ENCODE measurements around the gene RPS6KA2.
A peak's percentile ranks its signal among the peaks of the same experiment; 100 is the strongest.

RPS6KA2 gene

DNA sequence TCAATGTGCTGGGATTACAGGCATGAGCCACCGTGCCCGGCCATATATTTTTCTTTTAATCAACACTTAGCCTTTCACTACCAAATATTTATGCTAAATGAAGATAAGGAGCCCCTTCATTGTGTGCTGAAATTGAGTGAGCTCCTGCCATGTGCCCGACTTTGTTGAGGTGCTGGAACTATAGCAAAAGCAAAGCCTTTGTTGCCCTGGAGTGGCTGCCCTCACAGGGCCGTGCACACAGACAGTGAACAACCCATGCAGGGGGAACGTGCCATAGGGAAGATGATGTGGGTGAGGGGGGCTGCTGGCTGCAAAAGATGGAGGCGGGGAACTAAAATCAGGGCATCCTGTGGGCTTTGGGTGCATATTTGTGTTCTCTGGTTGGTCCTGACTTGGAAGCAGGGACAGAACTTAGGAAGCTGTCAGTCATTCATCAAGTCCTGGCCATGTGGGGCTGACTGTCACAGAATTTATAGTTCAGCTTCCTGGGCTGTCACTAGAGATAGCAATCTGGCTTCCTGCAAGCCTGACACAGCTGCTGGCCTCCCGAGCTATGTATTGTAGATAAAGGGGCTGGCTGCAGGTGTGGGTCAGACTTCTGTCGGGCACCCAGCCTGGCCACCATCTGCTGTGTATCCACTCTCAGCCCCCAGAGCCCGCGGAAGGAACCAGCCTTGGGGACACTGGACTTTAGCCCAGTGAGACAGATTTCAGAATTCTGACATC, 187.5 kb downstream of the RPS6KA2 start:
- DNase-seq: no peak

DNA sequence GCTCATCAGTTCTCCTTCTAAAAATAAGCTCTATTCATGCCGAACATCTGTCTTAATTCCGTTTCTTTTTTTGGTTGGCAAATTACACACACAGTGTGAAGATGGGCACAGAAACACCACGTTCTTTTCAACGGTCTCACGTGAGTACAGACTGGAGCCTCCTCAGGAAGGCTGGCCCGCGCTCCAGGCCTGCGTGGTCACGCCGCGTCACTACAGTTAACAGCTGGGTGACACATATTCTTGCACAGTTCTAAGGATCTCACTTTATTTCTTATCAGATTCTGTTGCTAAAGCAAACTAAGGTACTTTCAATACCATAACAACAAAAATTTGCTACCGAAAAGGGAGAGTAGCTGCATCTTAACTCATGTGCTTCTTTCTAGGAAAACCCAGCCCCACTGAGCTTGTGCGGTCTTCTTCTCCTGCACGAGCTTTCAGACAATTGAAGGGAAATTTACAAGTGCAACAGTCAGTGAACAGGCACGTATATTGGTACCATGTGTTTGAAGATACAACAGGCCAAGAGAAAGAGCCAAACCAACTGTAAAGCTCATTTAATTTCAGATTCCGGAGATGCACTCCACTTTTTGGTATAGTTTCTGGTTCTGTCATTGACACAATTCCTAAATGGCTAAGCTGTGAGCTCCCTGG, 188.7 kb downstream of the RPS6KA2 start:
- no peak for DNase-seq

DNA sequence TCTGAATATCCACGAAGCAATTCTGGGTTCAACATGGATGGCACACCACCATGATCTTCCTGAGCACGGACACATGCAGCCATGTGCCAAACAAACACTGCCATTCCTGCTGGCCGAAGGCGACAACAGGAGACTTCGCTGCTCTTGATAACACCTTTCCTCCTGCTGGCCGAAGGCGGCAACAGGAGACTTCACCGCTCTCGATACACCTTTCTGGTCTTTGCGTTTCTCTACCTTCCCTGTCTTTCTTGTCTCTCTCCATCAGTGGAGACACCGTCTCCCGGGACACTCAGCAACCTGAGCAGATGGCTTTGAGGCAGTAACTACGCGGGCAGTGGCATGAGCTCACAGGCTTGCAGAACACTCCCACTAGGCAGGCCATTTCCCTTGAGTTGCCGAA, 189.4 kb downstream of the RPS6KA2 start:
- no peak for DNase-seq

DNA sequence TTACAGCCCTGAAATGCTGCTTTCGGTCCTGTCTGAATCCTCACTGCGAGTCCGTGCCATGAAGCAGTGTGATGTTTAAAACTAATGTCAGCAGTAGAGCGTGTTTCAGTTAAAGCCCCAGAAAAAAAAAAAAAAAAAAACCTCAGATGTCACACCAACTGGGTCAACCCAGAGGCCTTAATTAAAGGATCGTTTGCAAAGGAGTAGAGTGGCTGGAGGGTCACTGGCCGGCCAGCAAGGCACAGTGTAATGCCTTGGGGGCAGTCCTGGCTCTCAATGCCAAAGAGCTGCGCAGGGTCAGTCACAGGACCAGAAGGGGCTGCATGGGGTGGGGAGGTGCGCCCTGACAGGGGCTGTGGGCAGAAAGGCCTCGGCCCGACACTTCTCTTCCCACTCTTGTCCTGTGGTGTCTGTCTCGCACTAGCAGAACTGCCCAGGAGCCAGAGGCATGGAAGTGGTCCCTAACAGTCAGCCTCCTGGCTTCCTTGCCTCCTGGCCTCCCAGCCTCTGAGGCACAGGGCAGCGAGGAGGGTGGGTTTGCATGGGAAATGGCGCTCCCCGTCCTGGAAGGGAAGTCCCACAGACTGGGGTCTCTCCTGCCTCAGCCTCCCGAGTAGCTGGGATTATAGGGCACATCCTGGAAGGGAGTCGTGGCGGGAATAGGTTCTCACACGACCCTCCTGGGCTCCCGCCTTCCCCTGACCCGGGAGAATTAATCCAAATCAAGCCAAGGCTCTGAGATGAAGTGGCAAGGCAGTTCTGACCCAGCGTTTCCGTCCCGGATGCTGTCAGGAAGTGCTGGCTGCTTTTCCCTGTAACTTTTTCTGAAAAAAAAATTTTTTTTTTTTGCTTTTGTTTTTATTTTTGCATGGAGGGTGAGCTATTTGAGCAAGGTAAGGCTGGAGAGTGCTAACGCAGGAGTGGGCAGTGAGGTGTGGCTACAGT, 190.6 kb downstream of the RPS6KA2 start:
- no peak for DNase-seq

DNA sequence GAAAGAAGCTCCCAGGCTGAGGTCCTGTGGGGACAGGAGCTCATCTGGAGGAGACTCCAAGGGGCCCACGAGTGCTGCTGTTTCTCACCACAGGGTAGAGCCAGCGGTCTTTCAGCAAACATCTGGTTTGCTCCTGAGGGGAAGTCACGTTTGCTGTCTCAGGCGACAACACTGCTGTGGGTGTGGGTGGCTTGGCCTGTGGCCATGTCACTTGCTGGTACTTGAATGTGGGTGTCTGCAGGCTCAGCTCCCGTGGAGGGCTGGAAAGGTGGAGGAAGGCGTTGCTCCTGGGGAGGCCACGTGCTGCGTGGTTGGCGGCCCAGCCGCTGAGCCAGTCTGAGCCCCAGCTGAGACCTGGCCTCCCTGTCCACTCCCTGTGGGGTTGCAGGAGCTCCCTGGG, 191.5 kb downstream of the RPS6KA2 start:
- peak; percentile 65 for DNase-seq

DNA sequence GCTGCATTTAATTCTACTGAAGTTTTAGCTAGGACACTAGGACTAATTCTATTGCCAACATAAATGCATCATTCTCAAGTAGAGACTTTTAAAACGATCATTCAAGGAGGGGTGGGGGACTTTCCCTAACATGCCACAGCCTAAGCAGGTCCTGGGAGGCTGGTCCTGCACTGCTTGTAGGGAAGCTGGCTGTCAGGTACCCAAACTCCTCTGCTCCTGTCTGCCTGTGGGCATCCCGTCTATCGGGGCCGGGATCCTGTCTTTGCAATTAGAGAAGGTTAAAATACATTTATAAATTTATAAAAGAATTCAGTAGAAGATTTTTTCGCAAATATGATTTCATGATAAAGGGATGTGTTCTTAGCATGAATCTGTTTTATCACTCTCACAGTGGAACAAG, 192.7 kb downstream of the RPS6KA2 start:
- no peak for DNase-seq

DNA sequence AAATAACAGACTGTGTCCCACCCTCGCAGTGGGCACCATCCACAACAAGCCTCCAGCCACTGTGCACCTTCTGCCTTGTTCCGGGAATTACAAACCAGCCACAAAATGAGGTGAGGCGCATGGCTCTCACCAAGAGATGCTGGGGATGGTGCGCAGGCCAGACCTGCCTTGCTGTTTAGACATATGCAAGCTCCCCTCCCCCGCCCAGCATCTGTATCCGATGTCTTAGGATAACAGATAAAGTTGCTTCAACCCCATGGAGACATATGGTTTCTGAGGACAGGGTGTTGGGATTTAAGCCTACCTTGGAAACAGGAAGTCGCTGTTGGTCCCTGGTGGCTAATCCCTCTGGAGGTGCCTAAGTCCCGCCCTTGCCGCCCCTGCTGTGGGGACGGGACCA, 194.0 kb downstream of the RPS6KA2 start:
- no peak for DNase-seq

DNA sequence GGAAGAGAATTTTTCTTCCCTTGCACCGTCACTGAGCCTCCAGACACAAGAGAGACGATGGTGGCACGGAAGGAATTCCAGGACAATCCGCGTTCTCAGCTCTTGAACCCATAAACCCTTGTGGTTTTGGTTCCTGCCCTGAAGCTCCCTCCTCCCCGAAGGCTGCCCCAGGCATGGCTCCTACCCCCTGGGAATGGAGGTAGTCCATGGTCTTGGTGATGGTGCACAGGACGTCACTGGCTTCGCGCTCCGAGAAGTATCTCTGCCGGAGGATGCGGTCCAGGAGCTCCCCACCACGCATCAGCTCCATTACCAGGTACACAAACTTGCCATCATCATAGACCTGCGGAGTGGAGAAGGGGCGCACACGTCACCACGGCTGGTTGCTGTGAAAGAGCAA, 196.8 kb downstream of the RPS6KA2 start:
- no peak for DNase-seq

DNA sequence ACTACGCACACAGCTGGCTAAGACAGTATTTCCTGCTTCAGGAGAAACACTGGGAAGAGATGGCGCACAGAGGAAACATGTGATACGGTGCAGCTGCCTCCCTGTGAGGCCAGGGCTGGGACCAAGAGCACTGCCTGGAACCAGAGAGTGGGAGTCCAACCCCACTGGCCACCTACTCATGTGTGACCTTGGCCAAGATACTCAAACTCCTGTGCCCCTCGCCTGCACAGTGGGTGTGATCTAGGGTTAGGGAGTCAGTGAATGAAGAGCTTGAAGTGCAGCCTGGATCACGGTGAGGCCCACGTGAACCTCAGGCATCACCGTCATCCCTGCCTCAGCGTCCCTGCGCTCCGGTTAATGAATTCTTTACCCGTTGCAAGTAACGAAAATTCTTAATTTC, 202.6 kb downstream of the RPS6KA2 start:
- DNase-seq: no peak

DNA sequence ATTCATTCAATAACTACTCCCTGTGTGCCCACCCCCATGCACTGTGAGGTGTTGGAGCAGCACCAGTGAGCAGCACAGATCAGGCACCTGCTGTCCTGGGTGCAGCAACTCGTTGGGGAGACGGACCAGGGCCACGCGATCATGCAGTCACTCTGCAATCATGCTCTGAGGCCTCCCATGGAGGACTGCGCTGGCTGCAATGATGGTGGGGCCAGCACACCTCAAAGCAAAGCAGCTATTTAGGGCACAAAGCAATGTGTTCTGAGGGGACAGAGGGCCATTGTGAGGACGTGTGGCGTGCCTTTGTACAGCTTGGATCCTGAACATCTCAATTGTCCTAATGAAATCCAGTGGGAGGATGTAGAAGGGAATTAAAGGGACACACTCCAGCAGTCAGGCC, 203.3 kb downstream of the RPS6KA2 start:
- no peak for DNase-seq

DNA sequence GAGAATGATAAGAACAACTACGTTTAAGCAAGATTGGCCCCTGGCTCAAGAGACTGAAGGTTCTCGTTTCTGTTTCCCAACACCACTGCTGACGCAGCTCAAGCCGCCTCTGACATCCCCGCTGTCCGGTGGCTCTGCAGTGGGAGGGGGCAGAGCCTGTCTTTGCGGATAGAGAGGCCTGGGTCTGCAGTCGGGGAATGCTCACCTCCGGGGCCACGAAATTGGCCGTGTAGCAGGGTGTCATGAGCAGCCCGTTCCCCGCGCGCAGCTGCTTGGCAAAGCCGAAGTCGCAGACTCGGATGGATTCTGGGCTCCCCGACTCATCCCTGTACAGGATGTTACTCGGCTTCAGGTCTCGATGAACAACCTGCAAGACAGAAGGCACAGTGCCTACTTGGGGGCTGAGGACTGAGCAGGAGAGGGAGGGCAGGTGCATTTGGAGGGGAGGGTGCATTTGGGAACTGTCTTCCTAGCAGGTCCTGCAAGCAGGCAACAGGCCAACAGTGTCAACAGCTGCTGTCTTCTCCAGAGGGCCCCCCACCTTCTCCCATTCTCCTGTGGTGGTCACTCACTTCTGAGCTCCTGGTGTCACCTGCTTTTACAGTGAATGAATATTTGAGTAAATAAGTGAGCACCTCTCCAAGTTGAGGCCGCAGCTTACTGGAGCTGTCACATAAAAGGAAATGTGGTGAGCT, 203.9 kb downstream of the RPS6KA2 start:
- DNase-seq: no peak

DNA sequence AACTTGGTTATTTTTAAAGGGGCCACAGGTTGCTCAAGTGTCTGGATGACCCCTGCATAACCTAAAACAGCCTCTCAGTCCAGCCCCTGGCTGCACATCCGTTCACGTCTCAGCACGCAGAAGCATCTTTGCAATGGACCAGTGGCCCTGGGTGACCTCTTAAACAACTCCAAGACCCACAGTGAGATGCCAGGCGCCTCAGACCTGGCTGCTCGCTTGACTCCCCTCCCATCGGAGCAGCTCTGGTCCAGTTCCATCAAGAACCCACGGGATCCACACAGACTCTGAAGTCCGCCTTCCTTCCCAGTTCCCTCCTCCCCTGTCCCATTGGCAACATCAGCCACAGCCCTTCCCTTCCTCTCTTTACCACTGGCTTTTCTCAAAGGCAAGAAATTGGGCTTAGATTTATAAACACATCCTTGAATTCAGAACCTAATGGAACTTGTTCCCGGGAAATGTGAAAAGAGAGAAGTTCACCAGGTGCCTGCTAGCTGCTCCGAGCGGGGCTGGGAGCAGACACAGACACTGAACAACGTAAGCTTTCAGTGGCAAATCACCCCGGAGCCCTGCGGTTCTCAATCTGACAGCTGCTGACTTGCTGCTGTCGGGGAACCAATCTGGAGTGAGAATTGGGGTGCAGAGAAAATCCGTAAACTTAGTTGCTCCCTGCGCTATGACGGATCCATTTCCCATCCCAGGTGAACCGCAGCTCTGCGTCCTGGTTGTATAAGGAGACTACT, 204.7 kb downstream of the RPS6KA2 start:
- no peak for DNase-seq

DNA sequence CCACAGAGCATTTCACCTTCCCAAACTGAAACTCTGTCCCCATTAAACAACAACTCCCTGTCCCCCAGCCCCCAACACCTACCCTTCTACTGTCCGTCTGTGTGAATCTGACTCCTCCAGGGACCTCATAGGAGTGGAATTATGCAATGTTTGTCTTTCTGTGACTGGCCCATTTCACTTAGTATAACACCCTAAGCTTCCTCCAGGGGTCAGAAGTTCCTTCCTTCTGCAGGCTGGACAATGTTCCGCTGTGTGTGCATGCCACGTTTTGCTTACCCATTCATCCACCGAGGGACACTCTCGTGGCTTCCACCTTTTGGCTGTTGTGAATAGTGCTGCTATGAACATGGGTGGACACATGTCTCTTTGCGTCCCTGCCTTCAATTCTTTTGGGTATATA, 206.7 kb downstream of the RPS6KA2 start:
- DNase-seq: no peak

DNA sequence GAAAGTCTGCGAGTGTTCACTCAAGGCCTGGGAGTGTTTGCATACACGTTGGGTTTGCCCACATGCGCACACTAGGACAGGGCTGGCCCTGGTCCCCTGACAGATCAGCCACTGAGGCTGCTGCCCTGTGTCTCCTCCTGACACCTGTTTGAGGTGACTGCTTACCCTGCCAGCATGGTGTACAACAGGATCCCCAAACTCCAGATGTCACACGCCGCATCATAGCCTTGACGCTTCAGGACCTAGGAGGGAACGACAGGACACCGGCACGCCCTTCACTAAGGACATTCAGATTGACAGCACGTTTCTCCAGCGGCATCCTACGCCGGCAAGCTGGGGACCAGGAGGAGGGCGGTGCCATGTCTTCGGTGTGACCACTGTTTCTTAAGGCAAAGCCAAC, 207.3 kb downstream of the RPS6KA2 start:
- DNase-seq: no peak

DNA sequence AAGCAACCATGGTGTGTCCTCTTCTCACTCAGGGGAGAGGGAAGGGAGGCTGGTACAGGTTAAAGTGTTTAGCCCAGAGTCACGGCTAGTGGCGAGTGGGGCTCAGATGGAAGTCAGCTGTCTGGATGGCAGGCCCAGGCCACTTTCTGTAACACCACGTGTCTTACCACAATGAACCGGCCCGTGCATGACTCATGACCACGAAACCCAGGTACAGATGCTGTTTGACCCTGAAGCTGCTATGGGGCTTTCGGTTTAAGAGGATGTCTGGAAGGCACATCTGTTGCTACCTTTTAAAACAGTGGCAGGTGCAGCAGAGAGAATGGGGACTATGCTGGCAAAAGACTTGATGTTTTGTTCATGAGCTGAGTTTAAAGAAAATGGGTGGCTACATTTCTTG, 207.8 kb downstream of the RPS6KA2 start:
- DNase-seq: peak; percentile 72

DNA sequence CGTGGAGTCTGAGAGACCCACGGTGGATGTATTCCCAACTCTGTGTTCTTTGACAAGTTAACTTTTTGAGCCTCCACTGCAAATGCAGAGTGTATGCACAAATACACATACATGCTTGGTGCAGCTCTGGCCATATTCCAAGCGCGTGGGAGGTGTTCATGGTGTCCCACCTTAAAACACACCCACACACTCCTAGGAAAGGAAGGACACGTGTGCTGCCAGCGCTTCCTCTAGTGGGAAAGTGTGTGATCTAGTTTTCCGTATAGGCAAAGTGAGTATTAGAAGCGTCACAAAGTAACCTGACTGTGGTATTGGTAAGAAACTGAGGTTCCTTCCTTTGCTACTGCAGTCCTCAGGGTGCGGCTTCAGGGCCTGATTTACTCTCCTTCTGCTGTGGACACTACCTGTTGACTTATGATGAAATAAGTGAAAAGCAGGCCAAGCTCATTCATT, 208.3 kb downstream of the RPS6KA2 start:
- peak; percentile 21 for DNase-seq

DNA sequence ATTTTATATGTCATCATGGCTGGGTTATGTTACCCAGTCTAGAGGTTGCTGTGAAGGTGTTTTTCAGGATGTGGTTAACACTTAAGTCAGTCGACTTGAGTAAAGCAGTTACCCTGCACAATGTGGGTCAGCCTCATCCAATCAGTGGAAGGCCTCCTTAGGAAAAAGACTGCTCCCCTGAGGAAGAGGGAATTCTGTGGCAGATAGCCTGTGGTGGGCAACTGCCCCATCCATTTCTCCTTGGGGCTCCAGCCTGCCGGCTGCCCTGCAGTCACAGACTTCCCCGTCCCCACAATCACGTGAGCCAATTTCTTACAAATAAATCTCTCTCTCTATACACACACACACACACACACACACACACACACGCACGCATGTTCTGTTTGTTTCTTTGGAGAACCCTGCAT, 209.8 kb downstream of the RPS6KA2 start:
- DNase-seq: peak; percentile 69

DNA sequence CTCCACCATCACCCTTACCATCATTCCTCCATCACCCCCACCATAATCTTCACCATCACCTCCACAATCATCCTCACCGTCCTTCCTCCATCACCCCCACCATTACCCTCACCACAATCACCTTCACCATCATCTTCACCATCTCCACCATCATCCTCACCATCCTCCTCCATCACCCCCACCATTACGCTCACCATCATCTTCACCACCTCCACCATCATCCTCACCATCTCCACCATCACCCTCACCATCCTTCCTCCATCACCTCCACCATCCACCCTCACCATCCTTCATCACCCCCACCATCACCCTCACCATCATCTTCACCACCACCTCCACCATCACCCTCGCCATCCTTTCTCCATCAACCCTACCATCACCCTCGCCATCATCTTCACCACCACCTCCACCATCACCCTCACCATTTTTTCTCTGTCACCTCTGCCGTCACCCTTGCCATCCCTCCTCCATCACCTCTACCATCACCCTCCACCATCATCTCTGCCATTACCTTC, 211.2 kb downstream of the RPS6KA2 start:
- no peak for DNase-seq

DNA sequence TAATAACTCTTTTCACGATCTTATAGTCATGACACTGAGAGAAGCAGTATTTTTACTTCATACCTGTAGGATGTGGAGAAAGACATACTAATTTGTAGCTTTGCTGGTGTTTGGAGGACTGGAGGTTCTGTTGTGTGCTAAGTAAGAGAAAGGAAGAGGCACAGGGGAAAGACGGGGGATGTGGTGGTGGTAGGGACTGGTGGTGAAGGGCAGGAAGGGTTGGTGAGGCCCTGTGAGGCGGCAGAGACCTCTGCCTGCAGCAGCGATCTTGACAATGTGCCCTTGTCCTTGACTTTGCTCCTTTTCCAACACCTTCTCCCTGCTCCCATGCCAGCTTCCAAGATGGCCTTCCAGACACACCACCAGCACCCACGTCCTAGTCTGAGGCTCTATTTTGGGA, 211.7 kb downstream of the RPS6KA2 start:
- DNase-seq: peak; percentile 59

DNA sequence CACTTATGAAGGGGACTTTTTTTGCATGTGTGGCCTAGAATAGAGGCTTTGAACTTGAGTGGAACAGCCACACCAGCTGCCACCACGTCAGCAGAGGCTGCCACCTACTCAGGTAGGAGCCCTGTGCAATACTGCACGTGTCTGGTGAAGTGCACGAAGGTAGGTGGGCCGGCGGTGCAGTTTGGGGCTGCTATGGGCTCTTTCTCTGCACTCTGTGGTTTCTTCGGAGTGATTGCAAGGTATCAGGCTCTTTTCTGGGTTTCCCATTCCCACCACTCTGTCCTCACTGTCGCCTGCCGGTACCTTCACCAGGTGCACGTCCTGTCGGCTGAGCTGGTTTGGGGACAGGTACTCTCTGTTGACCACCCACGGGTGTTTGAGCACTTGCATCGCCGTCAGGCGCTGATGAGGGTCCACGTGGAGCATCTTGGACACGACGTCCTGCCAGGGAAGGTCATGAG, 213.5 kb downstream of the RPS6KA2 start:
- DNase-seq: no peak

DNA sequence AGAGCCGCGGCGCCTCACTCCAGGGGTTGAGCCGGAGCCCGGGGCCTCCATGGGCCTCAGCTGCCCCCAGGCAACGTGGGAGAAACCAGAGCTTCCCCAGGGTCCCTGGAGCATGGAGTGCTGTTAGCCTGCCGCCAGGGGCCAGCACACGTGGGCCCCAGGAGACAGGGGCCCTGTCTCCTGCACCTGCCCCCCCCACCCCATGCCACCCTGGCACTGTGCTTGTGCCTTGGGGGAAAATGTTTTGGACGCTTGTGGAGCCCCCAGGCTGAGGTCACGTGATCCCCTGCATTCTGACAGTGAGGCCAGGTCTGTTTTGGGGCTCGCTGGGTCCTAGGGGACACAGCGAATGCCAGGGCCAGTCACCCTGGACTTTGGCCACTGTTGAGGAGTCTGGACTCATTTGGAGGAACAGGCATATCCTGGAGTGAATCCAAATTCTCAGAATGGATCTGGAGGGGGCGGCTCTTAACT, 214.1 kb downstream of the RPS6KA2 start:
- DNase-seq: no peak
